8988T (cell line): ENCODE results near the gene CTNNA1.

Experiments used
- DNase-seq: peaks from one replicate; pipeline ENCODE4 v3.0.0; 2011

CTNNA1 gene

DNA sequence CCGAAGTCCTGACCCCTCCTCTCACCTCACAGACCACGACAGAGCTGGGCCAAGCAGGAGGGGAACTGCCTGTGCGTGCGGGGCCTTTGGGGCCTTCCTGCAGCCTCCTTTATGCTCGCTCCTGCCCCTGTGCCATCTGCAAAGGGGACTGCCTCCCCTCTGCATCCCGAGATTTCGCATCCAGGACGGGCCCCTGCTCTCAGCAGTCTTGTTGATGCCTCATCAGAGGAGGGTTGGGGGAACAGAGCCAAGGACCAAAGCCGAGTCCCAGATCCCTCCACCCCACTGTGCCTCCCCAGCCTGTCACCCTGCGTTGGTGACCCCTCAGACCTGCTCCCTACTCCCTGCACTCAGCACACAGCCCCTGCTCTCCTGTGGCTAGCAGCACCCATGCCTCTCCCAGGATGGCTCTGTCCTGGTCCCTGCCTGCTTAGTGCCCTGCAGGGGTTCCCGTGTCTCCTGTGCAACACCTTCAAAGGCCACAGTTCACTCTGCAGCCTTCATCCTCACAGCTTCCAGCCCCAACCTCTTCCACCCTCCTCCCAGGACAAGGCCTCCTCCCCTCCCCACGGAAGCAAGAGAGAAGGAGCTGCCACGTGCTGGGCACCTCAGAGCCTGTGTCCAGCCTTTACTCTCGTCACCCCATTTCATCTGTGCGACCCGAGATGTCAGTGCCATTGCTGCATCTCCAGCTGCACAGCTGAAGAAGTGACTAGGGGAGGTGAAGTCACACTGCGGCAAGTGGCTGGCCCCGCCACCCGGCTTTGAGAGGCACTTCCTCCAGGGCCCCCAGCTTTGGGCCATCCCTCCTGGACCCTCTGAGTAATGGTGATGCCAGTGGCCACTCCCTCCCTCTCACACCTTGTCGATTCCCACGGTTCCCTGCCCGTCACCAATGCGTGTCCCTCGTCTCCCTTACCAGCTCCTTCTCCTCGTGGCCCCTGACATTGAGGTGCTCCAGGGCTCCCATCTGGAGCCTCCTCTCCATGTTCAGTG lies 184.5 kb downstream of the CTNNA1 start:
- no peak for DNase-seq

DNA sequence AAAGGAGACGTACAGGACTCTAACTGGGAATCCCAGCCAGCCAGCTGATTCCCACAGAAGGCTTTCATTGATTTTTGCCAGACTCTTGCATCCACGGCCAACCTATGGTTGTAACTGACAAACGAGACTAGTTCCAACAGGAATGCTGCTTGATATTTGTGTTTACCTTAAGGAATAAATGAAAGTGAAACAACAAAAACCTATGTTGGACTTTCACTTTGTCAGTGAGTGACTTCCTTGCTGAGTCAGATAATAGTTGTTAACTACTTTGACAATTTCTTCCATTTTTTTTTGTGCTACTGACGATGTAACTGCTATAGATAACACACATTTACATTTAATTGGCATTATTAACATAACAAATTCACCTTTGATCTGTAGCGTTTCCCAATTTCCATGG lies 185.3 kb downstream of the CTNNA1 start:
- DNase-seq, result no peak

DNA sequence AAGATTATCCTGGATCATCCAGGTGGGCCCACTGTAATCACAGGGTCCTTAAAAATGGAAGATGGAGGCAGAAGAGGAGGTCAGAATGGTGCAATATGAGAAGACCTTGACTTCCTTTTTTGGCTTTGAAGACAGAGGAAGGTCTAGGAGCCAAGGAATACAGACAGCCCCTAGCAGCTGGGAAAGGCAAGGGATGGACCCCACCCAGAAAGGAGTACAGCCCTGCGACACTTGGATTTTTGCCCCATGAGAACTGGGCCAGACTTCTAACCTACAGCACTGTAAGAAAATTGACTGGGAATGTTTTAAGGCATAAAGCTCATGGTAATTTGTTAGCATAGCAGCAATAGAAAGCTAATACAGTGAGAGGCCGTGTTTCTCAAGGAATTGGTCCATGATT lies 188.8 kb downstream of the CTNNA1 start:
- no peak for DNase-seq

DNA sequence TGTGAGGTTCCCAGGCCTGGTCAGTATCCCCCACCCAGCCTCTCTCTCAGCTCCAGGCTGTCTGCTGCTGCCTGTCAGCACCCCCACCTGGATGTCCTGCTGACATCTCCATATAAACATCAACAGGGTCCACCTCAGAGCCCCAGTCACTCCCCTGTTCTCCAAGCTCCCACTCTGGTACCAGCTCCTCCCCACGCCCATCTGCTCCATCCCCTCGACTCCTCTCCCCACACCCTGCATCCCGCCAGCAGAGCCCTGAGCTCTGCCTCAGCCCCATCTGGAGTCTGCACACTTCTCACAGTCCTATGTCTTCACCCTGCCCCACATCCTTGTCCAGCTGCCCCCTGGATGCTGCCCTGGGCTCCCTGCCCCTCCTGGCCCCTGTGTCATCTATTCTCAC lies 189.6 kb downstream of the CTNNA1 start:
- DNase-seq, result no peak

DNA sequence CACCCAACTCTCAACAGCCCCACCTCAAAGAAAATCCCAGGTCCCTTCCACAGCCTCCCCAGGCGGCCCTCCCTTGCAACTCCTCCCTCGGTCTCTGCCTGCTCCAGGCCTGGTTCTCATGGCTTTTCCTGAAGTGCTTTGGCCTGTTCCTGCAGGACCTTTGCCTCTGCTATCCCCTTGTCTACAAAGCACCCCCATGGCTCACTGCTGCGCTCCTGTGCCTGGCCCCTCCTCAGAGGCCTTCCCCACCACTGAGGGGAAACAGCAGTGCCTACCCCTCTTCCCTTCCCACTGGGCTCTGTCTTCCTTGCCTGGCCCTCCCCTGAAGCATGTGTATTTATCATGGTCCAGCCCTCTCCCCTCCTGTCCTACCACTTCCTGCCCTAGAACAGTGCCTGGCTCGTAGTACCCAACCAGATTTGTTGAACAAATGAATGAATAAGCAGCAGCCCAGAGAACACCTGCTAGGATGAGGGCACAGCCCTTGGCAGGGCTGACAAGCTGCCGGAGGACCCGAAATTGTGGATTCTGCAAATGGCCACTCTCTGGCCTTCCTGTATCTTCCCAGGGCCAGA lies 190.5 kb downstream of the CTNNA1 start:
- DNase-seq, result no peak

DNA sequence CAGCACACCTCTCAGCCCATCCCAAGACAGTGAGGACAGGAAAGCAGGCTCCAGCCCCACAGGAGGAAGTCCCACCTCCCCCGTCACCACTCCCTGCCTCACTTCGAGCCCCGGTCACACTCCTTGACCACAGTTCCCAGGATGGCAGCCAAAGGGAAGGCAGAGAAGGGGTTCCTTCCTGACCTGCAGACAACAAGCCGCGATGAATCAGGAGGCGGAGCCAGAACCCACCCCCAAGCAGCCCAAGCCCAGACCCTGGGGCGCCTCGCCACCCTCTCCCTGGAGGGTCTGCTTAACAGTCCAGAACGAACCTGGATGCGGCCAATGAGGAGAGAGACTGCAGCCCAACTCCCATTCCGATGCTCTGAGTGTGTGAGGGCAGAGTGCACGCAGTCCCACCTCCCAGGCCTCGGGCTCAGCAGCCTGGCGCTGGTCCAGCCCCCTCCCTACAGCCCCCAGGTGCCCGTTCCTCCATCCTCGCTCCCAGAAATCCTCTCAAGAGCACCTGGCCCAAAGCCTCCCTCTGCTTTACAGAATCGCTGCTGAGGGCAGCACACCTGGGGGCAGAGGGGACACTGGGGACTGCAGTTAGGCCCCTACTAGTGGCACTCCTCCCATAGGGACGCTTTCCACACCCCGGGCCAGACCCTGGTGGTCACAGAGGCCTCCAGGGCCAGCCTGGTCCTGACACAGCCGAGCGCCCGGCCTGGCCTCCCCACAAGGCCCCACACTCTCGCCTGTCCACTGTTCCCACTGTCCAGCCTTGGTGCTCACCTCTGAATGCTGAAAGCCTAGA lies 191.5 kb downstream of the CTNNA1 start:
- DNase-seq, result no peak

DNA sequence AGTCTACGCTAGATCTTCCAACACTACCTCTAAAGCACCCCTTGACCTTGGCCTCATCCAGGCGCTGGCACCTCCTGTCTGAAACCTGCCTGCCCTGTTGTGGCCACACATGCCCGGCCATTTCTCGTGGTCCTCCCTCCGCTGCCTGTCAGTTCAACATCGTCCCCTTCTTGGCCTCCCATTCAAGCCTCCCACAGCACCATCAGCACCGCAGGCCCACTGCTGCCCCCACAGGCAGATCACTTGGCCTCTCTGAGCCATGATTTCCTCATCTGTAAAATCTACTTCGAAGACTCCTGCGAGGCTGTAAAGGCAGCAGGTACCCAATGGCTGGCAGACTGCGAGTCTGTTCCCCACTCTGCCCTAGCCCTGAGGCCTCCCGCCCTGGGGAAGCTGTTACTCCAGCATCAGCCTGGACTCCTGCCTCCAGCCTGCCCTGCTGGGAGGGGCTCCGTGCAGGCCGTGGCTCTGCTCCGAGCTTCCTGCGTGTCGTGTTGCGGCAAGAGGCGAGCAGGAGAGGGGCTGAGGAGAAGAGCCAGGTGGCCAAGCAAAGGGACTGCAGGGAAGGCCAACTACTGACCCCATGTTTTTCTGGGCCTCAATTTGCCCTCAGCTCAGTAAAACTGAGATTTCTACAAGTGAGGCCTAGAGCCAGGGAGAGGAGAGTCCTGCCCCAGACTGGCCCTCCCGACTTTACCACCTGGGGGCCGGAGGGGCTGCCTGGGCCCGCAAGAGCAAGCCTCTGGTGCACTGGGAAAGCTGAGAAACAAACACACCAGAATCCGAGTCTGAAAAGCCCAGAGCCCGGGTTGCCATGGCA lies 192.4 kb downstream of the CTNNA1 start:
- DNase-seq, result no peak

DNA sequence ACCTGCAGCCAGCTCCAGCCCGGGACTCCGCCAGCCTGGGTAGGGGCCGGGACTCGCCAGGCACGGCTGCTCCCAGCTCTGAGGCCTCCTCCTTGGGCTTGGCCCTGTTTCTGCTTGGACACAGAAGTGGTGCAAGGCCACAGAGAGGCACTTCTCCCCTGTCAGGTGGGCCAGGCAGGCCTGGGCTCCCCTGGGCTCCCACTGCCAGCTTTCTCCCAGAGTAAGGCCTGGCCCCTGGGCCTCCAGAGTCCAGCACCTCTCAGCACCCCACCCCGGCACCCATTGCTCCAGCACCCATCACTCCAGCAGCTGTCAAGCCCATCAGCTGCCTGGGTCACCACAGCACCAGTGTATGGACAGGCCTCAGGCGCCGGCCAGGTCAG lies 193.0 kb downstream of the CTNNA1 start:
- DNase-seq, result no peak

DNA sequence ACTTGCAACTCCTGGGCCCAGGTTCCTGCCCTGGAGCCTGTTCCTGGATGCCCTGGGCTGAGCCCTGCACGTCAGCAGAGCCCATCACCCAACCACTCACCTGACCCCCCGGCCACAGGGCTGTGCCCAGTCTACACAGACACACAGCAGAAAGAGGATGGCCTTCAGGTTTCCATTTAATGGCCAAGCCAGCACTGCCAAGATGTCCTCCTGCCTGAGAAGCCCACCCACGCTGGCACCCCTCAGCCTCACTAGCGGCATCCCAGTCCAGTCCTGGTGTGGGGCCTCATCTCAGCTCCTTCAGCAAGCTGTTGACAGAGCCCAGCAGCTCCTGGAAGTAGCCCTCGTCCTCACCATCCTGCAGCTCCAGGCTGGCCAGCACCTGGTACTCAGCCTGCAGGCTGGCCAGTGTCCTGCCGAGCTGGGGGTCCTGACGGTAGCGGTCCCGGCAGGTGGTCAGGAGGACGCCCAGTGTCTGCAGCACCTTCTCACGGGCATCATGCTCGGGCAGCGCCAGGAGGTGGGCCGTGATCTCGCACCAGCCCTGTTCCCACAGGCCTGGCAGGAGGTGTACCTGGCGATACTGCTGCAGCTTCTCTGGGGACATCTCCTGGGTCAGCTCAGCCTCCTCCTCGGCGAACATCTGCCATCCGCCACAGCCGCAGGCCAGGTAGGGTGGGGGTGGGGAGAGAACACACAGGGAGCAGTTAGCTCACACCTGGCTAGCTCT lies 193.8 kb downstream of the CTNNA1 start:
- DNase-seq, result no peak

DNA sequence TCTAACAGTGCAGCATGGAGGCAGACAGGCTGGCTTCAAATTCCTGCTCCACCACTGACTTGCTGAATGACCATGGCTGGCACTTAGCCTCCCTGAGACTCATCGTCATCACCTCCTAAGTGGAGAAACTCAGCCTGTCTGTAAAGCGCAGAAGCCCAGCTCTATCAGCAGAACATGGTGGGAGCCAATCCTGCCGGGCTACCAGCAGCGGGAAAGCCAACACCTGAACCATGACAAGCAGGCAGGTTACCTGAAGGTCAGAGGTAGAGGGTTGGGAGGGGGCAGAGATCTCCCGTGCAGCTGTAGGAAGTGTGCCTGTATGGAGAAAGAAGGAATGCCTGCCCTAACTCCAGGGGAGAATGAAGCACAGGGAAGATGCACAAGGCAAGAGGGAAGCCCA lies 194.6 kb downstream of the CTNNA1 start:
- DNase-seq, result no peak

DNA sequence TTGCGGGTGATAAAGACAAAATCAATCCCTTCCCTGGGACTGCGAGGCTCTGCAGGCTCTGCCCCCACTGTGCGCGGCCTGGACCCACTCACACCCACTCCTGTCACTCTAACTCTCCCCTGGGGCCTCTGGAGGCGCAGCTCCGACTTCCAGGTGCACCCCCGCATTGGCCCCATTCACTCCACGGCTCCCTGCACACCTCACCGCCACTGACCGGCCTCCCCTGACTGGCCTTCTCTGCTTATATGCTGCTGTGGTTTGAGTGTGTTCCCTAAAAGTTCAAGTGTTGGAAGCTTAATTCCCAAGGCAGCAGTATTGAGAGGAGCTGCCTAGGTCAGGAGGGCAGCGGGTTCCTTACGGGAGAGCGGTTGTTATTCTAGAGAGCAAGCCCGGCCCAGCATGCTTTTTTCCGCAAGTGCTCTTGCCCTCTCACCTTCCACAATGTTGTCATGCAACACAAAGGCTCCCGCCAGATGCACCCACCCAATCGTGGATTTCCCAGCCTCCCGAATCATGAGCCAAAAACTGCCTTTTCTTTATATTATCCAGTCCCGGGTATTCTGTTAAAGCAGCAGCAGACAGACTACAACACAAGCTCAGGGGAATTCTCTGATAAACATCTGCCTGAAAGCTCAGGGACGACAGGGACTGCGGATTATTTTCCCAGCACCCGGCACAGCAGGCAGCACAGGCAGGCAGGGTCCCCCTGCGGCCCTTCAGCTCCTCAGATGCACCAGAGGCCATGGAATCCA lies 195.4 kb downstream of the CTNNA1 start:
- DNase-seq, result no peak

DNA sequence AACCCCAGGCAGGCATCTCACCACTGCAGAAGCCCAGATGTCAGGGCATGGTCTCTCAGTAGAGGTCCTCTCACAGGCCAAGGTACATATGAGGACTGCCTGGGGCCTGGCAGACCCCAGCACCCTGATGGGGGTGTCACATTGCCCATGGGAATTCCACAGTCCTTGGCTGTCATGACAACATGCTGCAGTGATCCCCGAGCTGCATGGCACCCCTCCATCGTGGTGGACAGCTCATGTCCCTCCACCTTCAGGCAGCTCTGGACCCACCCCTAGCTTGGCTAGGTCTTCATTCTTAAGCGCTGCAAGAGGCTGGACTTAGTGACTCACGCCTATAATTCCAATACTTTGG lies 196.0 kb downstream of the CTNNA1 start:
- no peak for DNase-seq

DNA sequence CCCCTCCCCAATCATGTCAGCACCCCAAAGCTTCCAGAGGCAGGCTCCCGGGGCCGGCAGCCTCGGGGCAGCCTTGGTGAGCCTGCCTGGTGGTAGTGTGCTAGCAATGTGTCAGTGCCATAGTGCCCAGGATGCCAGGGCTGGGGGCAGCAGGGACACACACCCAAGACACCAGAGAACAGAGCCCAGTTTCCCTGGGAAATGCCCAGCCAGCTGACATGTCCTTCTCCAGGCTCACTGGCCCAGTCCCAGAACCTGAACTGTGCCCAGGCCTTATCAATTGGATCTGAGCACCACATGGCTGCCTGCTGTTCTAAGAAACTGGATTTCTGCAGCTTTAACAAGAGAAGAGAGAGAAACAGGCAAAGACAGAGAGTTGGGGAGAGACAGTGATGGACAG lies 196.8 kb downstream of the CTNNA1 start:
- DNase-seq, result no peak

DNA sequence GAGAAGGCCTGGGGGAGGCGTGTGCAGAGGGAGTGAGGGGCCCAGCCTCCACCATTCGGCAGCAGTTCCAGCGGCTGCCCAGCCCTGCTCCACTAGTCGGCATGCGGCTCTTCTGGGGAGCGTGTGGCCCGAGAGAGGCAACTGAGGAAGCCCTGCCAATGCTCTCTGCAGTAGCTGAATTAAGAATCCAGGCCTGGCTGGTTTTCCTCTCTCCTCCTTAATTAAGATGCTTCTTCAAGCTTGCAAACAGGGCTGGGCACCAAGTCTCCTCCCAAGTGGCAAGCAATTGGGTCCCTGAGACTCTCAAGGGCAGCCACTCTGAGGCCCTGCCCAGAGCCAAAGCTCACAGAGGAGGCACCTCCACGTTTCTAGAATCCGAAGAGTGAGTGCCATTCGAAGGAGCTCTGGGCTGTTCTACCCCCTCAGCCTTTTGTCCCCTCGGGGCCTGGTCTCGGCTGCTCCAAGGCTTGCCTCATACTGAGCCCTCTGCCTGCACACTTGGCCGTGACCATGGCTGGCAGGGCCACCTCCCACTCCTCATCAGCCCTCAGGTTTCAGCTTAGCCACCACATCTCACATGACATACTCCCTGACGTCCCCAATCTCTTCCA lies 197.3 kb downstream of the CTNNA1 start:
- DNase-seq, result no peak

DNA sequence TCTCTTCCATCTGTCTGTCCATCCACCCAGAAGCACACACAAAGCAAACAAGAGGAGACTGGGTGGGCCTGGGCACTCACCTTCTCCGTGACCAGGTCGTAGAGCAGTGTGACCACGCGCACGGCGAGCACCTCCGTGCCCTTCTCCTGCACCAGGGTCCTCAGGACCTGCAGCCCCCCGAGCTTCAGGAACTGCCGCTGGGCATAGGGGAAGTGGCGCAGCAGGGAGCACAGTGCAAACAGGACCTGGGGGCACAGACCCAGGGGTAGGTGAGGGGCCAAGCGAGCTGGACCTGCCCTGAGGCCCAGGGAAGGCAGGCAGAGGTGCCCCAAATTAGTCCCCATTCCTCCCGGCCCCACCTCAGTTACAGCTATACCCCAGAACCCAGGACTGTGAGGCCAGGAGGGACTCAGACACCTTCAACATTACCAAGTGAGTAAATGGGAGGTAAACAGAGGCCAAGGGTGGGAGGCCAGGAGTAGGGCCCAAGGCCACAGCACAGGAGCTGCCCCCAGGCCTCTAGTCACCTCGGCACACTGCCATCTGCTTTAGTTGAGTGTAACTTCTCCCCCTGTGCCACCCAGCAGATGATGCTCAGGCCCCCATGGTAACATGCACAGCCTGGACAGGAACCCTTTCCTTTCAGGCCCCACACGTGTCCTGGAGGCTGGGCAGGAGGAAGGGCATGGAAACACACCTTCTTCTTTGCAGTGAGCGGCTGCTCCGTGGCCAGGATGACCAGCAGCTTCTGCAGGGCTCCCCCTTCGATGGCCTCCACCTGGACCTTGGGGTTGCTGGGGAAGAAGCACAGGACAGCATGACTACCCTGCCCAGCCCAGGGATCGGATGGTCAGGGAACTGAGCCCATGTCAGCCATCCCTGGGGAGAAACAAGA lies 198.1 kb downstream of the CTNNA1 start:
- DNase-seq, result no peak

DNA sequence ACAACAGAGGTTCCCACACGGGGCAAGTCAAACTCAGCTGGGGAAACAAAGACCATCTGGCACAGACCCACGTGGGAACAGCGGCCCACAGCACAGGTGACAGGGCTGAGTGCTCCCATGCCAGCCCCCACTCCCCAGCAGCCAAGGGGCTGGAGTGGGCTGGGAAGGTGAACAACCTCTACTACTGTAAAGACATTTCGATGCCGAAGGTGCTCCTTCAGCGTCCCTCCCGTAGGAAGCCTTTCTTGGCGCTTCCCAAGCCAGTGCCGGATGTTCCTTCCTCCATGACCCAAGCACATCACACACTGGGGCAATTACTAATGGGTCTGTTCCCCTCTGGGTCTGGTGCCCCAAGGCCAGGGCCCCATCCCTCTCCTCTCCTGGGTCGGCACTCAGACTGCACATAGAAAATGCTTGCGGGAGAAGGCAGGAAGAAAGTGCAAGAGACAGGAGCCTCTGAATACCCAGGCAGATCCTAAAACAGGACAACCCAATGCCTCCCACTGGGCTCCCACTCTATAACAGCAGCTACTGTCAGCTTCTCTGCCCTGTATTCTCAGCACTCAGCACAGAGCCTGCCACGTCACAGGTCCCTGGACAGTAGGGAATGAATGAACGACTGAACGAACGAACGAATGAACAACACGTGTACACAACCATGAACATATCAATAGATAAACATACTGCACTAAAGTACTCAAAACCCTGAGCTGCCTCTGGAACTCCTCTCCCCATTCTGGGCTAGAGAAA lies 198.9 kb downstream of the CTNNA1 start:
- no peak for DNase-seq

DNA sequence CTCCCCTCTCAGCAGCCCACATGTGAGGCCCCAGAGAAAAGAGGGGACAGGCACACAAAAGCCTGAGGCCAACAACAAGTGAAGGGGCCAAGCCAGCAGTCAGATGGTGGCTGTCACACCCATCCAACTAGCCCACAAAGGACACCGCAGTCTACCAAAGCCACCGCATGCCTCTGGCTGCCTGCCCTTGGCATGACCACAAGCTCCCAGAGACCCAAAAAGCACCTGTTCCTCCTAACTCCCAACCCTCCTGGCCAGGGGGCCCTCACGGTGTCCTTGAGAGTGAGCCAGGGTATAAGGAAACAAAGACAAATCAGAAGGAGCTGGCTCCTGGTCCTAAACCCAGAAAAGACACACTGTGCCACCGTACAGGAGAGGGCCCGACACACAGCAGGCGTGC lies 199.7 kb downstream of the CTNNA1 start:
- DNase-seq, result no peak

DNA sequence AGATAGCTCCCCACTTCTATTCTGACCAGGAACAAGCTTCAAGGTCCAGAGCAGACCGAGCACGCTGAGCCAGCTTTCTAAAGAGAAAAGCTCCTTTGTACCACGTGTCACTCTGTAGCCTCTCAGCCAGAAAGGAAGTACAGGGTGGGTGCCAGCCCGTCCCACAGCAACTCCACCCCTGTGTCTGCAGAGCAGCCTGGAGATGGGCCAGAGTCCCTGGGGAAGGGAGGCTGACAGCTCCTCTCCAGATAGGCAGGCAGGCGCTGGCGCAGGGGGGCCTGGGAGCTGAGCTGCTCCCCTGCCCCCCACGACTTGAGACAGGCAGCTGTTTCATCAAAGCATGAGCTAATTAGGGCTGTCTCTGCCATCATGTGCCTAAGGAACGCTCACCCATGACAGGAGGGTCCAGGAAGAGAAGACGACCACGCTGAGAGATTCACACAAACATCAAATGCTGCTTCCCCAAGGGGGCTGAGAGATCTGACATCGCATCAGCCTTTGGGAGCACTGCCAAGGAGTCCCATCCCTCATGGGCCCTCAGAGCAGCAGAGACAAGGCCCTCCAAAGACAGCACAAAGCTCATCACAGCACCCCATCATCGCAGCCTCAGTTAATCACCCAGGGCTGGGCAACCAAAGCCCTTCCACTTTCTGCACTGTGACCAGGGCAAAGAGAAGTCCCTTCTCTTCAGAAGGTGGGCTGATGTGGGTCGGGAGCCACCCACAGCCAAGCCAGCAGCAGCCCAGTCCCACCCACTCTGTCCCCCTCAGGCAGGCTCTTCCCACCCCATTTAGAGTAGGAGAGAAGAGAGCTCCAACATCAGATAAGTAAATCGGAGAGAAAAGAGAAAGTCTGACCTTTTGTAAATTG lies 200.4 kb downstream of the CTNNA1 start:
- DNase-seq, result no peak
